Fibroblast of pulmonary artery (primary cell): ENCODE results near the gene PLLP.

Source experiments
- DNase-seq: peaks from one replicate; pipeline ENCODE4 v3.0.0-alpha.2; 2010; ENCODE audit warnings: low read depth
- H3K4me3 ChIP-seq: replicated peaks from 2 replicates; pipeline ENCODE4 v1.5.1; 2011; ENCODE audit warnings: low read depth, mild to moderate bottlenecking, control low read depth, low read length, moderate library complexity
- TF ChIP-seq, protein P1 (sequence below): IDR thresholded peaks from 2 replicates; pipeline ENCODE4 v1.5.1; 2011; ENCODE audit warnings: mild to moderate bottlenecking, control low read depth, low read length, inconsistent platforms; ENCODE audit errors: missing control alignments

PLLP gene

DNA sequence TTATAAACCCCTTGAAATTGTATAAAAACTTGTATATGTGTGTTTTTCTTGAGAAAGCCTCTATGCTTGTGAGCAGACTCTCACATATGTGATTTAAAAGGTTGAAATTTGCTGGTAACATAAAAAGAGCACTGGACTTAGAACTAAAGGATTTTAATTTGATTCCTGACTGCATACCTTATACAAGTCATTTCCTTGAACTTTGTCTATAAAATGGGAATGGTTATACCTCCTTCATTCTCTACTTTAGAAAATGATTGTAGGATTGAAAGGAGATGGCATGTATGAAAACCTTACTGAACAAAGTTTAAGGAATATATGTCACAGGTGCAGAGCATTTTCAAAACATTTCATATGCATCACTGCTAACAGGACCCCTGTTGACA is 49.8 kb downstream of the PLLP start:
- TF ChIP-seq, protein P1, sequence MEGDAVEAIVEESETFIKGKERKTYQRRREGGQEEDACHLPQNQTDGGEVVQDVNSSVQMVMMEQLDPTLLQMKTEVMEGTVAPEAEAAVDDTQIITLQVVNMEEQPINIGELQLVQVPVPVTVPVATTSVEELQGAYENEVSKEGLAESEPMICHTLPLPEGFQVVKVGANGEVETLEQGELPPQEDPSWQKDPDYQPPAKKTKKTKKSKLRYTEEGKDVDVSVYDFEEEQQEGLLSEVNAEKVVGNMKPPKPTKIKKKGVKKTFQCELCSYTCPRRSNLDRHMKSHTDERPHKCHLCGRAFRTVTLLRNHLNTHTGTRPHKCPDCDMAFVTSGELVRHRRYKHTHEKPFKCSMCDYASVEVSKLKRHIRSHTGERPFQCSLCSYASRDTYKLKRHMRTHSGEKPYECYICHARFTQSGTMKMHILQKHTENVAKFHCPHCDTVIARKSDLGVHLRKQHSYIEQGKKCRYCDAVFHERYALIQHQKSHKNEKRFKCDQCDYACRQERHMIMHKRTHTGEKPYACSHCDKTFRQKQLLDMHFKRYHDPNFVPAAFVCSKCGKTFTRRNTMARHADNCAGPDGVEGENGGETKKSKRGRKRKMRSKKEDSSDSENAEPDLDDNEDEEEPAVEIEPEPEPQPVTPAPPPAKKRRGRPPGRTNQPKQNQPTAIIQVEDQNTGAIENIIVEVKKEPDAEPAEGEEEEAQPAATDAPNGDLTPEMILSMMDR = no peak
- H3K4me3 ChIP-seq = no peak overlapping the region
- DNase-seq = no peak

DNA sequence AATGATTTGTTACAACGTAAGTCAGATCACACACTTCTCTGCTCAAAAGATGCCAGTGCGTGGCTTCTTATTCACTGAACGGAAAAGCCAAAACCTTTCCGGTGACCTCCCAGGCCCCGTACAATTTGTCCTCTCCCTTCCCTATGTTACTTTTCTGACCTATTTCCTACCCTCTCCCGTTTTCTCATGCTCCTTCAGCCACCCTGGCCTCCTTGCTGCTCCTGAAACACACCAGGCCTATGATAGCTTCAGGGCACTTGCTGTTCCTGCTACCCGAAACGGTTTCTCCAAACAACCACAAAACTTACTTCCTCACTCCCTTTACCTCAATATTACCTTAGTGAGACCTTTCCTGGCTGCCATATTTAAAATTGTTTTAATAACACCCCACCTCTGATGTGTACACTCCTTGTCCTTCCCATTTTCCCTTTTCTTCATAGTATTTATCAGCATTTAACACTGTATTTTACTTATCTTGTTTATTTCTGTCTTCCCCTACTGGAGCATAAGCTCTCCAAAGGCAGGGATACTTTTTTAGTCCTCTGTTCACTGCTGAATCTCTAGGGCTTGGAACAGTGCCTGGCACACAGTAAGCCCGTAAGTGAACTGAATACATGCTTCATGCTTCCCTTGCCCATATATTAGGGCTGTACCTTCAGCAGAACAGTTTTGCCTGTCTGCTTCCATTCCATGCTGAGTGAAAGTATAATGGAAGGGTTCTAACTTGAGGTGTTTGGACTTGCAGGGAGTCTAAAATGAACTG is 50.3 kb downstream of the PLLP start:
- DNase-seq = no peak
- H3K4me3 ChIP-seq = no peak overlapping the region
- TF ChIP-seq, protein P1 = no peak

DNA sequence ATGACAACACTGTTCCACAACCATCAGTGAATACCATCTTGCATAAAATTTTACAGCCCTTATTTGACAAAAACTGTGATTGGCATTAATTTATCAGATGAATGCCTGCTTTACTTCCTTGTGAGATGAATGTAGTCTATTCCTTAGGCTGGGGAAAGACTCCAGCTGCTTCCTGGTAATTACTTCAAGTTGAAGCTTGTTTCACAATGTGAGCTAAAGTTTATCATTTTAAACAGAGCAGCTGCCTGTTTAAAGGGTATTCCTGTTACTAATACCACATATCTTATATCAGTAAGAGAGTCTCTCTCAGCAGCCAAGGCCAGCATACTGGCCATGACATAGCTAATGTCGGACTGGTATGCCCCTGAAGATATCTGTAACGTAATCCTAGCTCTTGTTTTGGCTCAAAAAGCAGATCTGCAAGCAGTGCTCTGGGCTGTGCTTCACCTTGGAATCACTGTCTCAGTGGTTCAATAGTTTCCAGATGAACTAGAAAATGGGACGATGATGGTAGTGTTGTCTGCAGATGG is 52.6 kb downstream of the PLLP start:
- TF ChIP-seq, protein P1 = no peak
- DNase-seq = no peak
- H3K4me3 ChIP-seq = no peak overlapping the region

DNA sequence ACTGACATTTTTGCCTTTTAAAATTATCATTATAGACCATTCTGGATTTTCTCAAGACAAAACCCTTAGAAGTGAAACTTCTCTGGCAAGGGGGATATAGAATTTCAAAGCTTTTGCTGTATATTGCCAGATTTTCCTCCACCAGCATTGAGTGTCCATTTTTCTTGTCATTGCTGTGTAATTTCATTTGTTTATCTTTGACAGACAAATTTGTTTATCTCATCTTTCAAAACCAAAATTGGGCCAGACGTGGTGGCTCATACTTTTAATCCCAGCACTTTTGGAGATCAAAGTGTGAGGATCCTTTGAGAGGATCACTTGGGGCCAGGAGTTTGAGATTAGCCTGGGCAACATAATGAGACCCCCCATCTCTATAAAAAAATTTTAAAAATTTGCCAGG is 55.4 kb downstream of the PLLP start:
- no peak overlapping the region for H3K4me3 ChIP-seq
- no peak for DNase-seq
- TF ChIP-seq, protein P1 = no peak

DNA sequence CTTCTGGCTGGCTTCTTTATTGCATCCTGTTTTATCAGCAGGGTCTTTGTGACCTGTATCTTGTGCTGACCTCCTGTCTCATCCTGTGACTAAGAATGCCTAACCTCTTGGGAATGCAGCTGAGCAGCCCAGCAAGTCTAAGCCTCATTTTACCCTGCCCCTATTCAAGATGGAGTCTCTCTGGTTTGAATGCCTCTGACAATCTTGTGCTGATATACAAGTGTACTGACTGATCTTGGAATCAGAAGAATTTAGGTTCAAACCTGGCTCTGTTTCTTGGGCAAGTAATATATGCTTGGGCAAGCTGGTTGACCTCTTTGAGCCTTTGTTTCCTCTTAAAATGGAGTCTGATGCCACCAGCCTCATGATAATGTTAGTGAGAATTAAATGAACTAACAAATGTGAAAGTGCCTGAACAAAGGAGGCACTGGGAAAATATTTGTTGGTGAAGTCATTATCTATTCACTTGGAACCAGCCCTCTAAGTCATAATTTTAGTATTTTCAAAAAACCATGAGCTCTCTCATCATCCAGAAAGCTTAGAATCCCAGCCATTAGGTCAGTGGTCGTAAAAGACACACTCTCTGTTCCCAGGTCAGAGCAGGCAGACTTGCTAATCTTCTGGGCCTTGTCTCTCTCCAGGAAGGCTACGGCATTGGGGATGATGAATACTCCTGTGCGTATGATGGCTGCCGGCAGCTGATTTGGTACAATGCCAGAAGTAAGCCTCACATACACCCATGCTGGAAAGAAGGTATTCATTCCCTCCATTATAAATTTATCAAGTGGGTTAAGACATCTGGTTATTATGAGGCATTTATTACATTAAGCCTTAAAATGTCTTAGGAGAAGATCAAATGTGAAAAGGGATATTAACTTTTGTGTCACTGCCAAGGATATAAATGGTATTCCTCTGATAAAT is 57.5 kb downstream of the PLLP start:
- TF ChIP-seq, protein P1 = no peak
- no peak overlapping the region for H3K4me3 ChIP-seq
- no peak for DNase-seq

DNA sequence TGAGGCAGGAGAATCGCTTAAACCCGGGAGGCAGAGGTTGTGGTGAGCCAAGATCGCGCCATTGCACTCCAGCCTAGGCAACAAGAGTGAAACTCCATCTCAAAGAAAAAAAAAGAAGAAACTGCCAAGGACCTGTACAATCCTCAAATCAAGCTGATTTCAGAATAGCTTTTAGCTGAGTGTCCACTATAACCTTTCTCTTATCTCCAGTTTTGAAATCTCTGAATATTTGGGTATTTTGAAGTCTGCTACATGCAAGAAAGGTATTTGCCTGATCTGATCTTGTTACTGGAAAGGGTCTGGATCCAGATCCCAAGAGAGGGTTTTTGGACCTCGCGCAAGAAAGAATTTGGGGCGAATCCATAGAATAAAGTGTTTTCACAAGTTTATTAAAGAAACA is 58.5 kb downstream of the PLLP start:
- TF ChIP-seq, protein P1 = no peak
- no peak for DNase-seq
- no peak overlapping the region for H3K4me3 ChIP-seq
